ENCODE data around the gene USP11. TPM values are rescaled to one million over a fixed set of nuclear protein-coding genes. Genes with fewer than 3 reads are reported as not detected.

USP11 gene
- total RNA-seq, 1 donor from 2014 or later: 104 TPM

GRCh38 chrX:47199286-47199685 is 33.5 kb upstream of the USP11 start:
- Histone ChIP-seq H3K4me3 (no peak overlapping the region), H3K27ac (no peak overlapping the region), H3K9me3 (no peaks in the 10 kb centered on the region), H3K27me3 (no peaks in the 10 kb centered on the region), H3K4me1 (peaks cover 12 to 21% of the 10 kb centered on the region in 2 donors), H3K36me3 (peaks cover 51 to 64% of the 10 kb centered on the region in 2 donors)
- TF ChIP-seq CTCF (IDR thresholded peaks at IDR 0.05): no peak
- intact Hi-C loops (cut with DNase I): loop anchor here (10.0 kb wide), 1 partner anchor 456 kb away; the partner anchor contains the start of genes ELK1 and UXT
- no peak for DNase-seq (ENCODE audit: low spot score in 2 of 2)

- intact Hi-C loops (cut with DNase I): no loop called here
- DNase-seq (ENCODE audit: low spot score in 2 of 2): no peak
- H3K36me3 ChIP-seq: peaks cover 60 to 77% of the 10 kb centered on the region in 2 donors
Observed at GRCh38 chrX:47200385-47201150, 32.2 kb upstream of the USP11 start.

GRCh38 chrX:47201345-47201944 is 31.4 kb upstream of the USP11 start:
- Histone ChIP-seq H3K36me3 (peaks cover 69 to 86% of the 10 kb centered on the region in 2 donors), H3K27me3 (no peaks in the 10 kb centered on the region), H3K4me3 (no peak overlapping the region), H3K9me3 (no peaks in the 10 kb centered on the region), H3K4me1 (peaks cover 4% of the 10 kb centered on the region in 2 donors), H3K27ac (no peak overlapping the region)
- DNase-seq (ENCODE audit: low spot score in 2 of 2): no peak
- no peak for TF ChIP-seq CTCF (IDR thresholded peaks at IDR 0.05)
- intact Hi-C loops (cut with DNase I): no loop called here

More at GRCh38 chrX:47200385-47201150, 32.2 kb upstream of the USP11 start:
- Histone ChIP-seq H3K27ac (peak overlapping the region in 1 of 2 donors; percentile 46), H3K27me3 (no peaks in the 10 kb centered on the region), H3K4me1 (peaks cover 11 to 12% of the 10 kb centered on the region in 2 donors), H3K4me3 (no peak overlapping the region), H3K9me3 (no peaks in the 10 kb centered on the region)
- no peak for TF ChIP-seq CTCF (IDR thresholded peaks at IDR 0.05)

GRCh38 chrX:47202316-47202715 is 30.5 kb upstream of the USP11 start:
- DNase-seq (ENCODE audit: low spot score in 2 of 2): no peak
- Histone ChIP-seq H3K9me3 (no peaks in the 10 kb centered on the region), H3K4me1 (no peaks in the 10 kb centered on the region), H3K27ac (no peak overlapping the region), H3K36me3 (peaks cover 78 to 95% of the 10 kb centered on the region in 2 donors), H3K4me3 (no peak overlapping the region), H3K27me3 (no peaks in the 10 kb centered on the region)
- TF ChIP-seq CTCF (IDR thresholded peaks at IDR 0.05): no peak
- intact Hi-C loops (cut with DNase I): no loop called here

GRCh38 chrX:47202877-47203276 is 29.9 kb upstream of the USP11 start:
- no peak for TF ChIP-seq CTCF (IDR thresholded peaks at IDR 0.05)
- H3K4me3 ChIP-seq: no peak overlapping the region
- peaks cover 83 to 100% of the 10 kb centered on the region in 2 donors for H3K36me3 ChIP-seq
- intact Hi-C loops (cut with DNase I): no loop called here
- DNase-seq (ENCODE audit: low spot score in 2 of 2): no peak
- no peaks in the 10 kb centered on the region for H3K9me3 ChIP-seq
- H3K4me1 ChIP-seq: no peaks in the 10 kb centered on the region
- no peak overlapping the region for H3K27ac ChIP-seq
- H3K27me3 ChIP-seq: no peaks in the 10 kb centered on the region

Data from ascending aorta (tissue), 2 donors.